Measurements from ENCODE around the gene RPSA.
"Not testable (repeated sequence)": the region's sequence is repeated elsewhere in the genome, so short reads cannot be mapped to it uniquely, and the experiment has no call there.

Gene RPSA

GRCh38 chr3:39454591-39455217, 48.2 kb downstream of the RPSA start:
- DNase-seq (ENCODE audit: low read depth in 3 of 3, low spot score in 1 of 3), result no peak

GRCh38 chr3:39456159-39456558, 49.6 kb downstream of the RPSA start:
- DNase-seq (ENCODE audit: low read depth in 3 of 3, low spot score in 1 of 3), result no peak

- DNase-seq (ENCODE audit: low read depth in 3 of 3, low spot score in 1 of 3), result no peak
Observed at GRCh38 chr3:39457361-39457760, 50.8 kb downstream of the RPSA start.

- DNase-seq (ENCODE audit: low read depth in 3 of 3, low spot score in 1 of 3), result not testable (repeated sequence)
Observed at GRCh38 chr3:39458579-39458978, 52.1 kb downstream of the RPSA start.

GRCh38 chr3:39460677-39461076, 54.2 kb downstream of the RPSA start:
- no peak for DNase-seq (ENCODE audit: low read depth in 3 of 3, low spot score in 1 of 3)
